SU-DHL-6 (cell line): ENCODE measurements around the gene ELP5.

ENCODE experiments used
- EZH2phosphoT487 ChIP-seq: fragments of 200-600 bp; sonication (generic), shearing (Covaris generic); conservative IDR thresholded peaks from 2 replicates; pipeline ENCODE4 v1.6.1; 2018; ENCODE audit warnings: mild to moderate bottlenecking, antibody characterized with exemption, low read length, moderate library complexity, mixed read lengths
- TF ChIP-seq, protein P1 (sequence below): fragments of 200-600 bp; sonication (generic); IDR thresholded peaks from one replicate; pipeline ENCODE4 v1.5.1; 2017; ENCODE audit warnings: antibody characterized with exemption, mild to moderate bottlenecking, low read length, moderate library complexity; ENCODE audit not compliant: insufficient read depth, poor library complexity, severe bottlenecking

DNA sequence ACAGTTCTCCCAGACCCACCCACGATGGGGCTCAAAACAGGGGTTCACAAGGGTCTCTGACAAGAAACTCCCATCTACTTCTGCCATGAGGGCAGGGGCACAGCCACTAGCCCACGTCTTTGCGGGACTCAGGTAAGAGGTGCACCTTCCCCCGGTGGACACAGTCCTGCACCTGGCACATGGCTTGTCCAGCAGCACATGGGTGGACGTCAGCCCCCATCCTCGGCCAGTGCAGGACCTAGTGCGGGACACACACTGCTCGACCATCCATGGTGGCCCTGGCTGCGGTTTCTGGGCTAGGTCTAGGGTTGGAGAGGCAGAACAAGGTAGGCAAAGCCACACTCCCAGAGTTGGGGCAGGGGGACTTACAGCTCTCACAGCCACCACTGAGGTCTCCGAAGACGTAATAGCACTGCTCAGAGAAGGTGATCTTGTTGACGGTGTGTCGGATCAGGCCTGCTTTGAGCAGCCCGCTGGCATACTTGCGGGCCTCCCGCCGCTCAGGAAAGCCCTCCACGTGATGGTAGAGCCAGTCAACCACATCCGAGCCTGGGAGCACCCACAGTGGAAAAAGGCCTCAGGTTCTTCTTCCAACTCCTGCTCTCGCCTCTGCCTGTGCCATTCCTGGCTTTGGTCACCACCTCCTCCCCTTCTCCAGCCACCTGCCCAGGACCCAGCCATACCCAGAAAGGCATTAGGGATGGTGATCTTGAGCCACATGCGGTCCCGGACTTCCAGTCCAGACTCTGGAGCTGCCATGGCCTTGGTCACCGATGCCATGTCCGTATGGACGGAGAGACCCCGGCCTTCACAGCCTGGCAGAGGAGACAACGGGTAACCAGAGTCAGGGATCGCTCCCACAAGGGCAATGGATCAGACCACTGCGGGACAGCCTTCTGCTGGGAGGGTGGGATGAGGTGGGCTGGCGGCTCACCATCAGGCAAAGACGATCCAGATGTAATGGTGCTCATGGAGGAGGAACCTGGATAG is 25.0 kb upstream of the ELP5 start:
- TF ChIP-seq, protein P1, sequence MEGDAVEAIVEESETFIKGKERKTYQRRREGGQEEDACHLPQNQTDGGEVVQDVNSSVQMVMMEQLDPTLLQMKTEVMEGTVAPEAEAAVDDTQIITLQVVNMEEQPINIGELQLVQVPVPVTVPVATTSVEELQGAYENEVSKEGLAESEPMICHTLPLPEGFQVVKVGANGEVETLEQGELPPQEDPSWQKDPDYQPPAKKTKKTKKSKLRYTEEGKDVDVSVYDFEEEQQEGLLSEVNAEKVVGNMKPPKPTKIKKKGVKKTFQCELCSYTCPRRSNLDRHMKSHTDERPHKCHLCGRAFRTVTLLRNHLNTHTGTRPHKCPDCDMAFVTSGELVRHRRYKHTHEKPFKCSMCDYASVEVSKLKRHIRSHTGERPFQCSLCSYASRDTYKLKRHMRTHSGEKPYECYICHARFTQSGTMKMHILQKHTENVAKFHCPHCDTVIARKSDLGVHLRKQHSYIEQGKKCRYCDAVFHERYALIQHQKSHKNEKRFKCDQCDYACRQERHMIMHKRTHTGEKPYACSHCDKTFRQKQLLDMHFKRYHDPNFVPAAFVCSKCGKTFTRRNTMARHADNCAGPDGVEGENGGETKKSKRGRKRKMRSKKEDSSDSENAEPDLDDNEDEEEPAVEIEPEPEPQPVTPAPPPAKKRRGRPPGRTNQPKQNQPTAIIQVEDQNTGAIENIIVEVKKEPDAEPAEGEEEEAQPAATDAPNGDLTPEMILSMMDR: no peak
- no peak for TF ChIP-seq EZH2phosphoT487
